Activated T-helper 1 cell treated with Interleukin-2 at 50 U/mL for 16 hours (primary cell): ENCODE data around the gene CPVL.

Experiments
- DNase-seq: peaks from one replicate; pipeline ENCODE4 v3.0.0-alpha.2; 2020; ENCODE audit warnings: low read depth

The CPVL gene

DNA sequence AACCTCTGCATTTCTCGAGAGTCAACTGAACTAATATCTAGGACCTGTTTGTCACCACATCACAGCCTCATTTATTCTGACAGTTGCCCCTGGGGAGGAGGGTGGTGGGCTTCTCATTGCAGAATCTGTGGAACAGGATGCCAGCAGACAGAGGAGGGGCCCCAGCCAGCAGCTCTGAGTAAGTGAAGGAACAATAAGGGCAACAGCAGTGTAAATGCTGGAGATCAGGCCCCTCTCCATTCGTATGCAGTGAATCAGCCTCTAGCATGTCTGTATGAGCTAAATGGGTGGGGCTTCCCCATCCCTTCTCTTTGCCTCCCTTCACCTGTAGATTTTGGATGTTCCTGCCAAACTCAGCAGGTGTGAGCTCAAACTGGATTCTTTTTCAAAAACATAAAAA, 7.7 kb upstream of the CPVL start:
- no peak for DNase-seq

DNA sequence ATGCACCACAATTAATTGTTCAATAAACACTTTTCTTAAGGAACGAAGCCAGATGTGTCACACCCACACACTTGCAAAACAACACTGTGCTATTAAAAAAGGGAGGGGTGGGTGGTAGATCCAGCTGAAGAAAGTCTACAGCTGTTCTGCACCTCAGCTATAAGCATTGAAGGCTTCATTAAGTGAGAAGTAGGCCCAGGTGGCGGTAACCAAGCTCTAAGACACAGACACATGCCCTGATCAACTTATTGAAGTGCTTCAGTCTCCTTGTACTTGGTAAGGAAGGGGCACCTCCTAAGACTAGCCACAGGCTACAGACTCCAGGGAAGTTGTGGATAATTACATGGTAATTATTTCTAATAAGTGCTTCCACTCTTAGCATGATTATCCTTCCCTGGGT, 4.5 kb upstream of the CPVL start:
- no peak for DNase-seq

DNA sequence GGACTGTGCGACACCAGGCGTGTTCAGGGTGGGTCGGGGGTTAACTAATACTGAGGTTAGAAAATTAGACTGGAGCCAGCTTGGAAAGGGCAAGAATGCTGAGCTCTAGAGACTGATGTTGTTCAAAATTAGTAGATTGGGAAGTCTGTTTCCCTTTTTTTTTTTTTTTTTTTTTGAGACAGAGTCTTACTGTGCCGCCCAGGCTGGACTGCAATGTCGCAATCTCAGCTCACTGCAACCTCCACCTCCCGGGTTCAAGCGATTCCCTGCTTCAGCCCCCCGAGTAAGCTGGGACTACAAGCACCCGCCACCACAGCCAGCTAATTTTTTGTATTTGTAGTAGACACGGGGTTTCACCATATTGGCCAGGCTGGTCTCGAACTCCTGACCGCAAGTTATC, 2.7 kb upstream of the CPVL start:
- no peak for DNase-seq

DNA sequence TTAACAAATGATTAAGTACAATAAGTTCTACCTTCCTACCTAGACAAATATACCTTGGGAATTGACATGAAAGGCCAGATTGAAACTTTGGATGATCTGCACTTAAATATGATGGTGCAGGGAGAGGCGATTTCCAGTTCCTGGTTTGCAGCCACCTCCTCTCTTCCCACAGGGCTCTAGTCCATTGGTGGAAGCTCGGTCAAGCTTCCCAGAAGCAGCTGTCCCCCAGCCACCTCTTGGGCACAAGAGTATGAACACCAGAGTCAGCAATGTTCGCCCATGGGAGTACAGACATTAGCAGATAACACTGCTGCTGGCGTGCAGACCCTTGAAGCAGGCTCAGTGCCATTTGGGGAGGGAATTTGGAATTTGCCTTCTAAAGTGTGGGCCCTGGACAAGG, 1.5 kb upstream of the CPVL start:
- DNase-seq: no peak

DNA sequence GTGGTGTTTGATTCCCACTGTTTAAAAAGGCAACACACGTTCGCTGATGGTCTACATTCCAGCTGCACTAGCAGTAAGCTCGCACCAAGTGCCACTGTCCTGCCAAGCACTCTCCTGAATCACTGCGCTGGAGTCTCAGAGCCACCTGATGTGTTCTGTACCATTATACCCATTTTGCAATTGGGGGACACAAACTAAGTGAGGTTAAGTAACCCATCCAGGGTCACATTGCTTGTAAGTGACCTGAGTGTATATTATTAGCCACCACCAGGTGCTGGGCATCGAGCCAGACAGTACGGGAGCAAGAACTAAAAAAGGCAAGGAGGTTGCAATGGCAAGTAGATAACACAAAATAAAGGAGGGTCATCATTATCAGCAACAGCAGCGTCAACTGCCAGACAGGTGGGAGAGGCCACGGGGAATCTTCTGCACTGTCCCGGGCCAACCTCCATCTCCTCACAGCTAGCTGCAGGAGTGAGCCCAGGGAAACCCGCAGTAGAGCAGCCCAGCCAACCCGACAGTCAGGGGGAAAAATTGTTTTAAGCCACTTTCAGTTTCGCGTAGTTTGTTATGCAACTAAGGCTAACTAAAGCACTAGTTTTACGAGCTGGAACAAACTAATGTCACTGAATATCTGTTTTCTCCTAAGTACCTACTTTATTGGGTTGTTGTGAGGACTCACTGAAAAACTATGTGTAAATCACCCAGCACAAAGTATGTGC, 712 bp upstream of the CPVL start:
- DNase-seq: no peak

DNA sequence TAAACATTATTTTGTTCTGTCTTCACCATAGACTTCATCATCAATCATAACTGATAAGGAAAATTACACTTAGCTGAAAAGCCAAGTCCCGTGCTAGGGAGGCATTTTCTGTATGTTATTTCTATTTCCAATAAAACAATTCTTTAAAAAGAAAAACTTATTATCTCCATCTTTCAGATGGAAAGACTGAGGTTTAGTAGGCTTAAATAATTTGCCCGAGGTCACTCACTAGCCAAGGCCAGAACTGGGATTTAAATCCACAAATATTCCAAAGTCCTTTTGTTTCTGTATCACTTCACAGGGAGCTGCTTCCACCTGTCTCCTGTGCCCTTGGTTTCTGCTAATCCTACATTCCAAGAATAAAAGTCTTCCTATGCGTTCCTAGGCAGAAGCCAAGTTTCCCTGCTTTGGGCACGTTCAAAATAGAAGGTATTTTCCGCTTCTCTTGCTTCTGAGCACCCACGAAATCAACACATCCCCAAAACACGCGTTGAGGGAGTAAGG, 732 bp downstream of the CPVL start:
- DNase-seq: no peak

DNA sequence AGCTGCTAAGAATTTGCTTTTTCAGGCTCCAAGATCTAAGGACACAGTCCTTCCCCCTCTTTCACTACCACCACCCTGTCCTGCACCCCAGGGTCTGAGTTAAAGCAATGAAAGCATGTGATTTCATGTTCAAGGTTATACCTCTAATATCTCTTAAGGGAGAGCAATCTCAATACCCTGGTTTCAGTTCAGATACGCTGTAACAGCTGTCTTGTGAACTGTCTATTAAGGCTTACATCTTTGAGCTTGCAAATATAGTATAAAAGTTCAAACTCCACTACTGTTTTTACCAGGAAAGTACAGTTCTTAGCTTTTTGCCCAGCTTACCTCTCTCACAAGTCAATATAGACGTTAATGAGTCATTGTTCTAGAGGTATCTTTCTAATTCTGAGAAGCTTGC, 2.6 kb downstream of the CPVL start:
- no peak for DNase-seq

DNA sequence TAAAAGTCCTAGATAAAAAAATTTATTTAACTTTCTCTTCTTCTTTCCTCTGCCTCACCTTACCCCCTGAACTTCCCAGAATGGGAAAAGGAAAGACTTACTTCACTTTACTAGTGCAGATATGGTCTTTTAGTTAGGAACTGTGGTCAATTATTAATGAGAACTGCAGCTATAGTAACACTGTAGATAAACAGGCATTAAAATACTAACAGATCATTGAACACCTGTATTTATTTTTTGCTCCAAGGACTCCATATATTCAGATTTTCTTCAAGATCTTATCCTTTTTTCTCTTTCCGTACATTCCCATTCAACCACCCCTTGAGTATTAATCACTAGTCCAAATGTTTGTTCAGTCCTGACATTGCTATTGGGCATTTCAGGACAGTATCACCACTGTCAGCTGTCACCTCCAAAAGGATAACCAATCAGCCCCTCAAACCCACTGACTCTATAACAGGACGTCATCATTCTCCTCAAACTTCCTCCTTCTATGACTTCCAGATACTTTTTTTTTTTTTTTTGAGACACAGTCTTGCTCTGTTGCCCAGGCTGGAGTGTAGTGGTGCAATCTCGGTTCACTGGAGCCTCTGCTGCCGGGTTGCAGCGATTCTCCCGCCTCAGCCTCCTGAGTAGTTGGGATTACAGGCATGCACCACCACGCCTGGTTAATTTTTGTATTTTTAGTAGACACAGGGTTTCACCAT, 4.2 kb downstream of the CPVL start:
- no peak for DNase-seq

DNA sequence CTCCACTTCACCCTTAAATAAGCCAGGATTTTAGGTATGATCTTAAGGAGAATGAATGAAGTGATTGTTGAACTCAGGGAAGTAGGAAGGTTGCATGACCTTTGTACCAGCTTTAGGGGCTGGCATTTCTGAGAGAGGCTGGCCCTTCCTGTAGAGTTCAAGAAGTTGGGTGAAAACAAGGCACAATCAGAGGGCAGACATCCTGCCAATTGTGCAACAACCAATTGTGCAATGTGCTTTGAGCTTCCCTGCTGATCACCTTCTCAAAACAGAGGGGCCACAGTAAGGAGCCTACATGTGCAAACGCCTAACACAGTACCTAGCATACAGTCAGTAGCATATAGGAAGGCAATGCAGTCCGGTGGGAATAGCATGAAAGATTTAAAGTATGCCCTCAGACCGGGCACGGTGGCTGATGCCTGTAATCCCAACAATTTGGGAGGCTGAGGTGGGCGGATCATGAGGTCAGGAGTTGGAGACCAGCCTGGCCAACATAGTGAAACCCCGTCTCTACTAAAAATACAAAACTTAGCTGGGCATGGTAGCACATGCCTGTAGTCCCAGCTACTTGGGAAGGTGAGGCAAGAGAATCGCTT, 5.4 kb downstream of the CPVL start:
- no peak for DNase-seq

DNA sequence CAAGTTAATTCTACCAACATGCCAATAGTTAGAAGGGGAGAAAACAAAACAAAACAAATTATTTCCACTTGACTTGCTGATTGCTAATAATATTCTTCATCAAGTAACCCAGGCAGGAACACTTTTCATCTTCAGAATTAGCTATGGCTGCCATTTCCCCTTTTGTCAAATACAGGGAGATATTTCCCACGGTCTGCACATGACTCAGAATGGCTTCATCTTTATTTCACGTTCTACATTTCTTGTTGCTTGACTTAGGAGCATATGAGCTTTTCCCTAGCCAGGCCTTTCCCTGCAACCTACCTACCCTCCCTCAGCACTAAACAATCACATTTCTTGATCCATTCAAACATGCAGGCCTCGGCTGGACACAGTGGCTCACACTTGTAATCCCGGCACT, 6.5 kb downstream of the CPVL start:
- DNase-seq: no peak

DNA sequence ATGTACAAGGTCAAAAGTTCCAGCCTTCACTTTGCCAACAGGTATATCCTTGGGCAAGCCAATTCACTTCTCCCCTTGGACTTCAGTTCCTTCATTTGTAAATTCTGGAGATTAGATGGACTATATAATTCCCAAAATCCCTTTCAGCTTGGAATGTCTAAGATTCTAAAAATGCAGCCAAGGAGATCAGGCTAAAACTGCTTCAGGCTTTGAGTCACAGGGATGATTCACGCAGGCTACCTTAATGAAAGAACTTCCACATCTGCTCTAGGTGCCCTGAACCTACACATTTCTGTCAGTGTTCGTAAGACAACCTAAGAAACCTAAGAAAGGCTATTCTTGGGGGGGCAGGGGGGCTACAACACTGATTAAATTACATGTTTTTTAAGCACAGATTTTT, 7.1 kb downstream of the CPVL start:
- no peak for DNase-seq

DNA sequence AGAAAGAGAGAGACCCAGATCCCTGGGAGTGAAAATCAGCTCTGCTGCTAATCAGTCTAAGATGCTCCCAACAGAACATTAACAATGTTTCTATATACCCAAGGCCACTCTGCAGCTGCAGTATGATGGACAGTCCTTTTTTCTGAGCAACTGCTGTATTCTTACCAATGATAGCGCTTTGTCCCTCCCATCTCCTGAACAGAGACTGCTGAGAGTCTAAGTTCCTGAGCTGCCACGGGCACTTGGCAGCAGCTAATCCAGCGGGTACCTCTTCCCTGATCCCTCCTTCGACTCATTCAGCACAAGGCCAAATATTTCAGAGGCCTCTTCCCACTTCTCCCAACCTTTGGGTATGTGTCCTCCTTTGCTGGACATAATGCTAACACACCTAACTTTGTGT, 7.7 kb downstream of the CPVL start:
- DNase-seq: no peak

DNA sequence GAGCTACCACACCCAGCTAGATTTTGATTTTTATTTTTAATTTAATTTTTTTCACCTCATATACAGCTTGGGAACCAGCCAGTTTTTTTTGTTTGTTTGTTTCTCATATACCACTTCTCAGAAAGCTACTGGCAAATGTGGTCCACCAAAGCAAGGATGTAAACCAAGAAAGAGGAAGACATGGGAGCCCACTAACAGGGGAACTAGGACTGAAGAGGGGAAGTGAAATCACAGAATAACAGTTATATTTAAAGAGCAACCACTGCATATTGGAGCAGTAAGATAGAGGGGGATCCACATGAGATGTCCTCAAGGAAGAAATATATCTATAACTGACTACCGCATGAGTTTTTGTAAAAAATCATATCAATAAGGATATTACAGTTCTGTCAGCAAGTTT, 10.5 kb downstream of the CPVL start:
- DNase-seq: no peak

DNA sequence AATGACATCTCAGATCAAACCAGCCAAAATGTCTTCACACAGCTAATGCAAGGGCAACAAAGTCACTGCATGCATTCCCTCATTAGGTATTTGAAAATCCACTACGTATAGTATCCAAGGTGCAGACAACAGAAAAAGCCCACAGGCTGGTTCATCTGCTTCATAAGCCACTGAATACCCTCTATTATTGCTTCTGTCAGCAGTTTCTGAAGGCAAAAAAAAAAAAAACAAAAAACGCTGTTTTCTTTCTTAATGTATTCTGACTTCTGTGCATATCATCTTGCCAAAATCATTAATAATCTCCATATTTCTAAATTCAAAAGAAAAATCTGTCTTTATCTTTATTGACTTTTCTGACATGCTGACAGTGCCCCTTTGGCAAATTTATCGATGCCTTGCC, 13.4 kb downstream of the CPVL start:
- DNase-seq: no peak

DNA sequence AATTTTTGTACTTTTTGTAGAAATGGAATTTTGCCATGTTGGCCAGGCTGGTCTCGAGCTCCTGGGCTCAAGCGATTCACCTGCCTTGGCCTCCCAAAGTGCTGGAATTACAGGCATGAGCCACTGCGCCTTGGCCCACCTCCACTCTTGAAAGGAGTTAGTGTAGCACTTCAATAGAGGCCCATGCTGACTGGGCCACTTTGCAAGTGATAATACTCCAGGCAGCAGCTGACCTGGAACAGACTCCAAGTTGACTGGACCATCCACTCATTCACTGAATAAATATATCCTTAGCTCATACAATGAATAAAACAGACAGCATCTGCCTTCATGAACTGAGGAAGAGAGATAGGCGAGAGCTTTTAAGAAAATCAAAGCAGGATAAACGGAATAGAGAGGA, 14.7 kb downstream of the CPVL start:
- DNase-seq: no peak

DNA sequence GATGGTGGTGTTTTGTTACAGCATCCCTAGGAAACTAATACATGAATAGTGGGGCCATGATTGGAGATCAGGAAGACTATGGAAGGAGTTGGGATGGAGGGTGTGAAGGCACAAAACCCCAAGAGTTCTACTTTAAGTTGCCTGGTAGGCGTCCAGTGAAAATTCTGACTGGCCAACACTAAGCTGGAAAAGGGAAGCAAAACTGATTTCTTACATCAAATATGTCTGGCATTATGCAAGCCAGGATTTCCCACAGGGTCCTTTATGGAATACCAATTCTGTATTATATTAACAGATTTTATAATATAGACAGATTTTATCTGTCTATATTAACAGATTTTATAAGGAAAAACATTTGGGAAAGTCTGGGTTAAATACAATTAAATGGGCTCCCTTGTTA, 16.2 kb downstream of the CPVL start:
- no peak for DNase-seq

DNA sequence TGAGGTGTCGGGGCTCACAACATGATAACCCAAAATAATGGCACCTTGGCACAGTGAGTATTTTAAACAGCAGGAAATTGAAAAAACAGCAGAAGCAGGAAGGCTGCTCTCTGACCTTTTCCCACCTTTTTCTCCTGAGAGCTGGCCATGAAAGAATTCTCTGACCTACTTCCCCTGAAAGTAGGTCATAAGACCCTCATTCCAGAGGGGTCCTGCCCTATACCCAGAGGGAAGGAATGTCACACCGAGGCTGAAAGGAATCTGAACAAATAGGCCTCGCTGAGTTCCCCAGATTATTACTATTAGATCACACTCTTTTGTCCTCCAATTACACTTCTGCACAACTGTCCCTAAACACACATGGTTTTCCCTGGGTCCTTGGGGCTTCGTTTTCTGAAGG, 18.8 kb downstream of the CPVL start:
- DNase-seq: no peak

DNA sequence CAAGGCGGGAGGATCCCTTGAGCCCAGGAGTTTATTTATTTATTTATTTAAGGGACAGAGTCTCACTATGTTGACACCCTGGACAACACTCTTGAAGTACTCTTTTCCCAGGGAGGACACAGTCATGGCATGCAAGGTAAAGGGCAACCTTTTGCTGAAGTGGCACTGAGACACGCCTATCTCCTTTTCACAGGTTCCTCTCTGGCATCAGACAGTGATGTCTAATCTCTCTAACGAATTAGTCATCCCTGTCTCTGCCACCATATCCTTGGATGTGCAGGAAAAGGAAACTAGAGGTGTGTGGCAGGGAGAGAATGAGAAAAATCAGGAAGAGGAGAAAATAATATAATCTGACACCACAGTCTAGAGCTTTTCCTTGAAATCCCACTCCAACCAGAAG, 19.5 kb downstream of the CPVL start:
- no peak for DNase-seq

DNA sequence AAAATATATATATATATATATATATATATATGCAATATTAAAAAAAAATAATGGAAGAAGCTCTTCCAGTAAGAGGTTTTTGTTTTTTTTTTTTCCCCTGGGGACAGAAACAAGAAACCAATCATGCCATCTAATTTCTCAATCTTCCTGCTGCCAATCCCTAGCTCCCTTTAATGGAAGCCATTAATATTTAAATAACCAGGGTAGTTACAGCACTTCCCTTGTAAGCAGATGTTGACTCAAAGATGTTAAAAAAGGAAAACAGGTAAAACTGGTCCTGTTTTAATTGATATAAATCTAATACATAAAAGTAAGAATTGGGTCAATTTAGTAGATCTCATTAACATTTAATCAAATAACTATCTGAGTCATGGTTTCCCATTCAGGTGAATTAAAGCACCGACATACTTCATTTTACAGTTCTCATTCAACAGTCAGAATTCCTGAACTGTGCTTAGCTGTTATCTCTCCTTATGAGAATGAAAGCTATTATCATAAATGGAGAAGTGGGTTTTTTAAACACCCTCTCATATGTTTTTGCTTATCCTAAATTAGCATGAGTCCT, 22.6 kb downstream of the CPVL start:
- DNase-seq: no peak

DNA sequence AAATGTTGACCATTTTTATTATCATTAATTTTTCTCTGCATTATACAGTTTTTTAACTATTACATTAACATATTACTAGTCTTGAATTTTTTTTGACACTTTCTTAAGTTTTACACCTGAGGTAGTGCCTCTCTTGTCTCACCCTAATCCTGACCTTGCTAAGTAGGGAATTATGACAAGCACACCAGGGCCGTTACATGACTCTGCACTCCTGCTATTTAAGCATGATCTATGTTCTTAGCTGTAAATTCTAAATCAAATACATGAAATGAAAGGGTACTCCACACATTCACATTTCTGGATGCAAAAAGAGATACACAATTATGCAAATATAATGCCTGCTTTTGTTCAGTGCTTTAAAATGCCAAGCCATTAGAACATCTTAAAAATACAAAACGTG, 23.6 kb downstream of the CPVL start:
- no peak for DNase-seq

DNA sequence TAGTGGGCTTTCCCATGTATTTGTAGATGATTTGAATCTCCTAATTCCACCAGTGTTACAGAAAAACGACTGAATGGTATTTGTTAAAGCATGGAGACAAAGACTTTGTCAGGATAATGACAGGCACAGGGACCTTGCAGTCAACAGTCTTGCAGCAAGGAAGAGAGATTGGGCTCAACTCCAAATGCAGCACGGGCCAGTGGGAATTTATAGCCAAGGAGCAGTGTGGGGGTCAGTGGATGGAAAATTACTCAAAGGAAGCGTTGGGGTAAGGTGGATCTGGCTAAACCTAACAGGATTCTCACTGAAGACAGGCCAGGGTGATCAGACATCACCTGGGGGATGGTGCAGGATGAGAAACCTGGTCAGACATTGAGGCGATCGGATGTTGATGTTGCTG, 24.3 kb downstream of the CPVL start:
- DNase-seq: no peak

DNA sequence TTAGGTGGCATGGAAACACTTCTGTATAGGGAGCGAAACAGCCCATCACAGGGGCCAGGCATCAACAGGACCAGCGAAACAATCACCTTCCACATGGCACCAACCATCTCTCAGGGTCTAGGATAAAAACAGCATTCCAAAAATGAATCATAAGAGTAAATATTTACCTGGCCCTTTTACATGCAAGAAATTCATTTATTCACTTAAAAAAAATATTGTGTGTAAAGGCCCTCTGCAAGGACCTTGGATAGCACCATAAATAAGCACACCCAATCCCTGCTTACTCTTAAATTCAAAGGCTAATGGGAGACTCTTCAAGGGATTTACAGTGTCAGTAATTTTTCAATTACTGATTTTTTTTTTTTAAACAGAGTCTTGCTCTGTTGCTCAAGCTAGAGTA, 25.4 kb downstream of the CPVL start:
- DNase-seq: no peak

DNA sequence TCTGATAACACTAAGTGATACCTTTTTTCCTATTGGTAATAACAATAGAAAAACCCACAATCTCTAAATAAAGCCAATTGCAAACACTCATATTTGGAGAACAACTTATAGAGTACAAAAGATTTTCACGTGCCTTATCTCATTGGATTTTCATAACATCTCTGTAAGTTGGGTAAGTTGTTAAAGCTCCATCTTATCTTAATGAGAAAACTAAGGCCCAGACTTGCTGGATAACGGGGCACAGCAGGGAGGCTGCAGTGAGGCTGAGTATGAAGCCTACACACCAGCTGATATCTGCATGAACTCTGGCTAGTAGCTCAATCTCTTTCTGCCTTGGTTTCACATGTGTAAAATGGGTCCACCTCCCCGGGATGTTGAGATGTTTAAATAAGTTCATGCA, 26.8 kb downstream of the CPVL start:
- DNase-seq: no peak
